ENCODE measurements around the gene SLC13A2.

Gene SLC13A2

DNA sequence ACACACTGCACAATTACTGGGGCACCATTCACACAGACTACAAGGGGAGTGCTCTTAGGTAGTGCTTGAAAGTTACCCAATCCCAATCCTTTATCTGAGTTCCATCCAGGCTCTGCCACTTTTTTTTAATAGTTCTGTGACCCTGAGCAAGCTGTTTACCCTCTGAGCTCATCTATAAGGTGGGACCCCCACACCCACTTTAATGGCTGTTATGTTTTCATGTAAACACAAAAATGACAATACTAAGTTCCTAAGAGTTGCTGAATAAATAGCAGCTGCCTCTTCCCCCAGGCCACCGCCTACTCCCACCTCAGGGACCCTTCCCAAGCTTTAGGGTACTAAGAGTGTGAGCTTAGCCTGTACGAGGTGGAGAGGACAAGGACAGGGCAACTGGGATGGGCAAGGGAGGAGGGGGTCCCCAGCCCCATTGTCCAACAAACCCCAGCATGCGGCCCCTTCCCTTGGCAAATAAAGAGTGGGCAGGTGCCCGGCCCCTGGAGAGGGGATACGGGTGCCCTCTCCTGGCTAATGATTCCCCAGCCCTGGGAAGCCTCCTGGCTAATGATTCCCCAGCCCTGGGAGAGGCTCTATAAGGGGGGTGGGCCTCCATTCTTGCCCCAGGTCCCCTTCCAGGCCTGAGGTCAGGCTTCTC lies 14.6 kb downstream of the SLC13A2 start:
- no peaks in the 10 kb centered on the region for H3K36me3 Mint-ChIP-seq (ENCODE audit: low read depth)
- no peak for TF ChIP-seq CTCF (IDR thresholded peaks at IDR 0.05; ENCODE audit: unreplicated experiment in 3 of 3)
- H3K4me1 Mint-ChIP-seq: no peaks in the 10 kb centered on the region
- H3K27me3 Mint-ChIP-seq (ENCODE audit: low read depth): peaks cover 4% of the 10 kb centered on the region
- H3K9me3 Mint-ChIP-seq: no peaks in the 10 kb centered on the region
- peak overlapping the region; percentile 40 to 95 (median 87) for H3K27ac Mint-ChIP-seq
- no peak overlapping the region for H3K4me3 Mint-ChIP-seq

GRCh38 chr17:28488533-28489276 lies 15.3 kb downstream of the SLC13A2 start:
- no peak for TF ChIP-seq CTCF (IDR thresholded peaks at IDR 0.05; ENCODE audit: unreplicated experiment in 3 of 3)
- Mint-ChIP-seq H3K9me3 (no peaks in the 10 kb centered on the region), H3K4me3 (no peak overlapping the region), H3K36me3 (ENCODE audit: low read depth) (no peaks in the 10 kb centered on the region), H3K27ac (peak overlapping the region; percentile 40 to 95 (median 54)), H3K4me1 (no peaks in the 10 kb centered on the region), H3K27me3 (ENCODE audit: low read depth) (peaks cover 4% of the 10 kb centered on the region)

DNA sequence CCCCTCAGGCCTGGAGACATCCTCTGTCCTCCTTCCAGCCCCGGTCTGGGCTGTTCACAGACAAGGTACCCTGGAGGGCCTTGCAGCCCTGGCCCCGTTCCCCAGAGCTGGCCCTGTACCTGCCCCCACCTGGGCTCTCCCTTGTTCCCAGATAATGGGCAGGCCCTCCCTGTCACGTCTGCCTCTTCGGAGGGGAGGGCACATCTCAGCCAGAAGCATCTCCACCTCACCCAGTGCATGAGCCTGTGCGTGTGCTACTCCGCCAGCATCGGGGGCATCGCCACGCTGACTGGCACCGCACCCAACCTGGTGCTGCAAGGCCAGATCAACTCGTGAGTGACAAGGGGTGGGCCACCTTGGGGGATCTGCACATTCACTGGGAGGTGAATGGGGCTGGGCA lies 17.8 kb downstream of the SLC13A2 start:
- Mint-ChIP-seq H3K4me1 (no peaks in the 10 kb centered on the region), H3K4me3 (no peak overlapping the region), H3K9me3 (no peaks in the 10 kb centered on the region), H3K36me3 (ENCODE audit: low read depth) (no peaks in the 10 kb centered on the region), H3K27ac (no peak overlapping the region), H3K27me3 (ENCODE audit: low read depth) (peaks cover 12% of the 10 kb centered on the region)
- TF ChIP-seq CTCF (IDR thresholded peaks at IDR 0.05; ENCODE audit: unreplicated experiment in 3 of 3): no peak

- H3K4me1 Mint-ChIP-seq: no peaks in the 10 kb centered on the region
- no peak overlapping the region for H3K27ac Mint-ChIP-seq
- H3K27me3 Mint-ChIP-seq (ENCODE audit: low read depth): peaks cover 12% of the 10 kb centered on the region
- H3K9me3 Mint-ChIP-seq: no peaks in the 10 kb centered on the region
- no peak overlapping the region for H3K4me3 Mint-ChIP-seq
- H3K36me3 Mint-ChIP-seq (ENCODE audit: low read depth): no peaks in the 10 kb centered on the region
- no peak for TF ChIP-seq CTCF (IDR thresholded peaks at IDR 0.05; ENCODE audit: unreplicated experiment in 3 of 3)
These were observed 18.4 kb downstream of the SLC13A2 start for GRCh38 chr17:28491860-28492259.

- no peak for TF ChIP-seq CTCF (IDR thresholded peaks at IDR 0.05; ENCODE audit: unreplicated experiment in 3 of 3)
- Mint-ChIP-seq H3K36me3 (ENCODE audit: low read depth) (no peaks in the 10 kb centered on the region), H3K9me3 (no peaks in the 10 kb centered on the region), H3K4me3 (no peak overlapping the region), H3K27me3 (ENCODE audit: low read depth) (peaks cover 8% of the 10 kb centered on the region), H3K27ac (peak overlapping the region in 1 of 3 experiments; percentile 60), H3K4me1 (no peaks in the 10 kb centered on the region)
These were observed 19.2 kb downstream of the SLC13A2 start for GRCh38 chr17:28492352-28493310.
